Activated T-cell treated with anti-CD3 and anti-CD28 coated beads for 24 hours (primary cell): ENCODE results near the gene HMOX2.
A peak's percentile ranks its signal among the peaks of the same experiment; 100 is the strongest.

Experiments
- DNase-seq: peaks from one replicate; pipeline ENCODE4 v3.0.0-alpha.2; 2020; ENCODE audit warnings: low read depth

The HMOX2 gene, protein sequence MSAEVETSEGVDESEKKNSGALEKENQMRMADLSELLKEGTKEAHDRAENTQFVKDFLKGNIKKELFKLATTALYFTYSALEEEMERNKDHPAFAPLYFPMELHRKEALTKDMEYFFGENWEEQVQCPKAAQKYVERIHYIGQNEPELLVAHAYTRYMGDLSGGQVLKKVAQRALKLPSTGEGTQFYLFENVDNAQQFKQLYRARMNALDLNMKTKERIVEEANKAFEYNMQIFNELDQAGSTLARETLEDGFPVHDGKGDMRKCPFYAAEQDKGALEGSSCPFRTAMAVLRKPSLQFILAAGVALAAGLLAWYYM

GRCh38 chr16:4475880-4476788 lies at the start of gene HMOX2:
Gene HMOX2 (plus strand): TSS chr16:4476398. CDS start chr16:4505525, 29,127 bp downstream.
- DNase-seq, result peak; percentile 92

GRCh38 chr16:4426722-4427372 lies 49.4 kb upstream of the HMOX2 start:
- DNase-seq, result no peak

DNA sequence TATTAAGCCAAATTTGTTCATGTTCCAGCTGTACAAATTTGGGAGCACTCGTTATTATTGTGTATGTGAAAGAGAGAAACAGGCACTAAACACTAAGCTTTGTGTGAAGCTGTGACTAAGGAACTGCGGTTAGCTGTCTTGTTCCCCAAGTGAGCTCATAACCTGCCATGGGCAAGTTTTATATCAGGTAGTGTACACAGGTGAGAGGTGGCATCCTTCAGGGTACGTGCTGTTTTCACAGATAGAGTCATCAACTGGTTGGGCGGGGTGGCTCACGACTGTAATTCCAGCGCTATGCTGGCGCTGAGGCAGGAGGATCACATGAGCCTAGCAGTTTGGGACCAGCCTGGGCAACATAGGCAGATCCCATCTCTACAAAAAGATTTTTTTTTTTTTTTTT lies 47.7 kb upstream of the HMOX2 start:
- DNase-seq, result no peak

GRCh38 chr16:4431023-4431422 lies 45.2 kb upstream of the HMOX2 start:
- no peak for DNase-seq

- DNase-seq, result no peak
These were observed 43.0 kb upstream of the HMOX2 start for GRCh38 chr16:4433228-4433627.

DNA sequence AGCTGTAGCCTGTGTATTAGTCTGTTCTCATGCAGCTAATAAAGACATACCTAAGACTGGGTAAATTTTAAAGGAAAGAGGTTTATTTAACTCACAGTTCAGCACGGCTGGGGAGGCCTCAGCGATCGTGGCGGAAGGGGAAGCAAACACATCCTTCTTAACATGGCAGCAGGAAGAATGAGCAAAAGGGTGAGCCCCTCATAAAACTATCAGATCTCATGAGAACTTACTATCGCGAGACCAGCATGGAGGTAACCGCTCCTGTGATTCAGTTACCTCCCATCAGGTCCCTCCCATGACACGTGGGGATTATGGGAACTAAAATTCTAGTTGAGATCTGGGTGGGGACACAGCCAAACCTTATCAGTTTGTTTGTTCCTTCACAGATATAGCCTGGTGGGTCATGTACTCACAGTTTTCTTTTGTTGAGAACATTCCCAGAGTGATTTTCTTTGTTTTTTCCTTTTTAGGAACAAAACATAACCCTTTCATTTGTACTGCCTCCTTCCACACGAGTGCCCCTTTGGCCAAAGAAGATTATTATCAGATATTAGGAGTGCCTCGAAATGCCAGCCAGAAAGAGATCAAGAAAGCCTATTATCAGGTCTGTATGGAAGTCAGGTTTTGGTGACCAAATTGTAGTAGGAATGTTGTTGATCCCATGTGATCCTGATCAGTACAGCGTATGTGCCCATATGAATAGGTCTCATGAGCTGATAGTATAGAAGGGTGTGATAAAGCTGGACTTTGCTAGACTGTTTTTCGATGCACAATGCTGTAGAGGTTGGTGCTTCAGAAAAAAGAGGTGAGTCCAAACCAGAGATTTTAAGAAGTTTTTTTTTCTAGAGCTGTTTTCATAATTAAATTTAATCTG lies 42.0 kb upstream of the HMOX2 start:
- no peak for DNase-seq

DNA sequence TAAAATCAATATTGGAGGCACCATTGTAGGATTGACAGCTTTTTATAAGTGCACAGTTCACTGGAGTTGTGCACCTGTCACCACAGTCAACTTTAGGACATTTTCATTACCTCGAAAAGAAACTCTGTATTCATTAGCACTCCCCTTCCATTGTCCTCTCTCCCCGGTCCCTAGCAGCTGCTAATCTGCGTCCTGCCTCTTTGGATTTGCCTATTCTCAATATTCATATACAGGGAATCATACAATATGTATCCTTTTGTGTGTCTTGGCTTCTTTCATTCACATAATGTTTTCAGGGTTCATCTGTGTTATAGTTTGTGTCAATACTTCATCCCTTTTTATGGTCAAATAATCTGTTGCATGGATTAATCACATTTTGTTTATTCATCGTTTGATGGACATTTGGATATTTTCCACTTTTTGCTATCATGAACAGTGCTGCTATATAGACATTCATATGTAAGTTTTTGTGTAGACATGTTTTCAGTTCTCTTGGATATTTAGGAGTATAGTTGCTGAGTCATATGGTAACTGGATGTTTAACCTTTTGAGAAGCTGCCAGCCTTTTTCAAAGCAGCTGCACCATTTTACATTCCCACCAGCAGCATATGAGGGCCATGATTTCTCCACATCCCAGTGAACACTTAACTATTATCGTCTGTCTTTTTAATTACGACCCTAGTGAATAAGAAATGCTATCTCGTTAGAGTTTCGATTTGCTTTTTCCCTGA lies 40.7 kb upstream of the HMOX2 start:
- DNase-seq, result no peak

DNA sequence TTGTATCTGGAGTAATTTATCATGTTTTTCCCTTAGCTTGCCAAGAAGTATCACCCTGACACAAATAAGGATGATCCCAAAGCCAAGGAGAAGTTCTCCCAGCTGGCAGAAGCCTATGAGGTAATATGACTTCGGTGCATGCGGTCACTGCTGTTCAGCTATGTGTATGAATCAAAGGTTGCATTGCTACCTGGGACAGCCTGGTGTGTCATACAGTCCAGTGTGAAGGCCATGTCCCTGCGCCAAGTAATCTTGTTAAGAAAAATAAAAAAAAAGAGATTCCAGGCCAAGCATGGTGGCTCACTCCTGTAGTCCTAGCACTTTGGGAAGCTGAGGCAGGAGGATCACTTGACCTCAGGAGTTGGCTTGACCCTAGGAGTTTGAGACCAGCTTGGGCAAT lies 38.8 kb upstream of the HMOX2 start:
- DNase-seq, result no peak

DNA sequence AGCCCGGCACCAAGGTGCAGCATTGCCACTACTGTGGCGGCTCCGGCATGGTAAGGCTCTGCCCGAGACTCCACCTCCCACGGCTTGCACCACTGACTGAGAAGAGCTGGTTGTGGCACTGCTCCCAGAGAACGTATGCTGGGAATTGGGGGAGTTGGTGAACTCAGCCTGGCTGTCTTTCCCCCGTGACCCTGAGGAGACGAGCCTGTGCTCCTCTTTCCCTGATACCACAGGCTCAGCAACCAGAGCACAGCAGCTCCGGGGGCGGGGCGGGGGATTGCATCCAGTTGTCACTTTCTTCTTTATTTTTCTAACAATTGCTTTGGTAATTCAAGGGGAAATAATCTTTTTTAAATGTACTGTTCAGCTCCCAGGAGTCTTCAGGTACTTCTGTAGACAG lies 33.8 kb upstream of the HMOX2 start:
- DNase-seq, result no peak

GRCh38 chr16:4443271-4443670 lies 32.9 kb upstream of the HMOX2 start:
- no peak for DNase-seq

DNA sequence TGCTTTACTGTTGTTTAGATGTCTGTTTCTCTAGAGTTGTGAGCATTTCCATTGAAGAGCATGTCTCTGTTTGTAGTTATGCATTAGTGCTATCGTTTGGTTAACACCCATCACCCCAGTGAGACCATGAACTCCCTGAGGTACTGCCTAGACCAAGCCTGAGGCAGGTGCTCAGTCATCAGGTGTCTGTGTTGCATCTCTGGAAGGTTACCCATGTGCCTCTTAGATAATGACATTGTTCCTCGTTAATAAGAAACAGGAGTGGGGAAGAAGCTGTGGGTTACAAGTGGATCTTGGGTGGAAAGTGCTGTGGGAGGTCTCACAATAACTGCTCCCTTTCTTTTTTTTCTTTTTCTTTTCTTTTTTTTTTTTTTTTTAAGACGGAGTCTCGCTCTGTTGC lies 32.2 kb upstream of the HMOX2 start:
- no peak for DNase-seq

GRCh38 chr16:4450430-4450829 lies 25.8 kb upstream of the HMOX2 start:
- no peak for DNase-seq

DNA sequence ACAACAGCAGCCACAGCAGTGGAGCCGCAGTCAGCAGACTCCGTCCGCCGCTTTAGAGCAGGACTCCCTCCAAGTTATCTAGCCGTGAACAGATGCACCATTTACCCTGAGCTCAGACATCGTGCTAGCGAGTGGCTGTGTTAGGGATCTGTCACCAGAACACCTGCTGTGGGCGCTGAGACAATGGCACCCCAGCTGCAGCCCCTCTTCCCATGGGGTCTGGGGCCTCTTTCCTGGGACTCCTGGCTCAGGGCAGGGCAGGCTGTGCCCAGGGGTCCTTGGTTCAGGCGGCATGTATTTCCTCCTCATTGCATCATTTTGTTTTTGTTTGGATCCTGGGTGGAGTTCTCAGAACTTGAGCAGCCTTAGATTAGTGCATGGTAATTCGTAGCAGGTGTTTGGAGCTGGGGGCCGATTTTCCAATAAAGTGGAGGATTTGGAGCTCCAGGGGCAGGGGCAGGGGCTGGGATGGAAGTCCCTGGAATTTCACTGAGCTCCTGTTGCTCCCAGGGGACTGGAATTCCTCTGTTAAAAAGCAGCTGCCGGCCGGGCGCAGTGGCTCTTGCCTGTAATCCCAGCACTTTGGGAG lies 25.2 kb upstream of the HMOX2 start:
- no peak for DNase-seq

- no peak for DNase-seq
These were observed 23.5 kb upstream of the HMOX2 start for GRCh38 chr16:4452674-4453073.

GRCh38 chr16:4454623-4455022 lies 21.6 kb upstream of the HMOX2 start:
- DNase-seq, result no peak

- DNase-seq, result no peak
These were observed 21.1 kb upstream of the HMOX2 start for GRCh38 chr16:4455081-4455480.

DNA sequence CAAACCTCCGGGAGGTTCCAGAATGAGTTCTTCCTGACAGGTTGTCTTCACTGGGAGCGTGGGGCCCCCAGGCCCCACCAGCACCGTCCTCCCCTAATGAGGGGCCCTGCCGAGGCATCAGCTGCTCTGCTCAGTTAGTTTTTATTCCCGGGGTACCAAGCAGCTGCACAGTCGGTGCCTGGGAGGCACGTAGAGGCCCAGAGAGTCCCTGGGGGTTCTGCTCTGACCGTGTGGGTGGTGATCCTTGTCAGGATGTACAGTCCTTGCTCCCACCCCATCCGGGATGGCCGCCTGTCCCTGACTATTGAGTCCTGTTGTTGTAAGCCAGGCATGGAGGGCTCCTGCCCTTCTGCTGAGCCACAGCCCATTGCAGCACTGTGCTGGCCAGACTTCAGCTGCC lies 20.2 kb upstream of the HMOX2 start:
- no peak for DNase-seq

- no peak for DNase-seq
These were observed 15.3 kb upstream of the HMOX2 start for GRCh38 chr16:4460936-4461249.

- DNase-seq, result no peak
These were observed 14.7 kb upstream of the HMOX2 start for GRCh38 chr16:4461250-4462085.
